ENCODE measurements around the gene MEX3C.

The MEX3C gene

GRCh38 chr18:51185075-51185474 lies 12.4 kb downstream of the MEX3C start:
- H3K9me3 Mint-ChIP-seq = no peaks in the 10 kb centered on the region
- H3K4me1 Mint-ChIP-seq = peaks cover 67% of the 10 kb centered on the region
- no peak overlapping the region for H3K4me3 Mint-ChIP-seq
- no peaks in the 10 kb centered on the region for H3K27me3 Mint-ChIP-seq
- no peak for ATAC-seq (replicated peaks; ENCODE audit: extremely low read depth, poor library complexity, severe bottlenecking)
- H3K36me3 Mint-ChIP-seq (ENCODE audit: insufficient read depth) = peaks cover 3% of the 10 kb centered on the region
- H3K27ac Mint-ChIP-seq (ENCODE audit: low read depth) = peak overlapping the region; percentile 44
- no peak for DNase-seq (ENCODE audit: low spot score in 2 of 2)

GRCh38 chr18:51184091-51184457 lies 13.4 kb downstream of the MEX3C start:
- no peaks in the 10 kb centered on the region for H3K27me3 Mint-ChIP-seq
- no peaks in the 10 kb centered on the region for H3K9me3 Mint-ChIP-seq
- H3K4me1 Mint-ChIP-seq = peaks cover 72% of the 10 kb centered on the region
- DNase-seq (ENCODE audit: low spot score in 2 of 2) (no peak), ATAC-seq (replicated peaks; ENCODE audit: extremely low read depth, poor library complexity, severe bottlenecking) (no peak)
- H3K4me3 Mint-ChIP-seq = no peak overlapping the region
- H3K27ac Mint-ChIP-seq (ENCODE audit: low read depth) = no peak overlapping the region
- H3K36me3 Mint-ChIP-seq (ENCODE audit: insufficient read depth) = peaks cover 3% of the 10 kb centered on the region

GRCh38 chr18:51183372-51184090 lies 13.9 kb downstream of the MEX3C start:
- ATAC-seq (replicated peaks; ENCODE audit: extremely low read depth, poor library complexity, severe bottlenecking) (no peak), DNase-seq (ENCODE audit: low spot score in 2 of 2) (no peak)
- Mint-ChIP-seq H3K4me3 (no peak overlapping the region), H3K4me1 (peaks cover 72% of the 10 kb centered on the region), H3K36me3 (ENCODE audit: insufficient read depth) (peaks cover 3% of the 10 kb centered on the region), H3K9me3 (no peaks in the 10 kb centered on the region), H3K27me3 (no peaks in the 10 kb centered on the region), H3K27ac (ENCODE audit: low read depth) (no peak overlapping the region)

GRCh38 chr18:51182824-51183223 lies 14.7 kb downstream of the MEX3C start:
- DNase-seq (ENCODE audit: low spot score in 2 of 2) (no peak), ATAC-seq (replicated peaks; ENCODE audit: extremely low read depth, poor library complexity, severe bottlenecking) (no peak)
- H3K4me1 Mint-ChIP-seq = peaks cover 67% of the 10 kb centered on the region
- no peaks in the 10 kb centered on the region for H3K27me3 Mint-ChIP-seq
- H3K36me3 Mint-ChIP-seq (ENCODE audit: insufficient read depth) = peaks cover 3% of the 10 kb centered on the region
- H3K4me3 Mint-ChIP-seq = no peak overlapping the region
- no peaks in the 10 kb centered on the region for H3K9me3 Mint-ChIP-seq
- no peak overlapping the region for H3K27ac Mint-ChIP-seq (ENCODE audit: low read depth)

DNA sequence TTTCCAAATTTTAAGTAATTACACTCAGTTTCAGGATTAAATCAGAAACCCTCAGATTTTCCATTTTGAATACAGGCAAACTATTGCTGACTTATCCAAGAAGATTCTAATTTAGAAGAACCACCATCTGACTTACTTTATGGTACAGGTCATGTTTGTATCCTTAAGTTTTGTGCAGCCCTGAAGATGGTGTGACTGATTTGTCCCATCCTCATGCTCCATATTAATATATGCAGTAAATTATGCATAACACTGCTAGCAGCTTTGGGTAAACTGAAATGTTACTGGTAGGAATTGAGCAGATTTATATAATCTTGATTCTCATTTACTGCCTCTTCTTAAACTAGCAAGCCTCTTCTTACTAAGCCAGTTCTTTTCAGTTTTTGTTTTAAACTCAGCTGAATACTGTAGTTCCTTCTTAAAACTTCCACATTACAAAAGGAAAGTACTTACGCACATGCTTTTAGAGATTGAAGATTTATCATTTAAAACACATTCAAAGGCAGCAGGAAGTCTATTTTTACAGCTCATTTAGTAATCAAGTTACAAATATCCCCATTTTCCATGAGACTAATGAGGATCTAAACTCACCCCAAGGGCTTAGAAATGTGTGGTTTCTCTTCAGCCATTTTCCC lies 25.7 kb downstream of the MEX3C start:
- peaks cover 47% of the 10 kb centered on the region for H3K4me1 Mint-ChIP-seq
- H3K27ac Mint-ChIP-seq (ENCODE audit: low read depth) = peak overlapping the region; percentile 32
- peaks cover 7% of the 10 kb centered on the region for H3K36me3 Mint-ChIP-seq (ENCODE audit: insufficient read depth)
- H3K27me3 Mint-ChIP-seq = no peaks in the 10 kb centered on the region
- DNase-seq (ENCODE audit: low spot score in 2 of 2) = no peak
- no peak for ATAC-seq (replicated peaks; ENCODE audit: extremely low read depth, poor library complexity, severe bottlenecking)
- no peaks in the 10 kb centered on the region for H3K9me3 Mint-ChIP-seq
- H3K4me3 Mint-ChIP-seq = no peak overlapping the region

- no peak for DNase-seq (ENCODE audit: low spot score in 2 of 2)
- H3K27ac Mint-ChIP-seq (ENCODE audit: low read depth) = peak overlapping the region; percentile 32
- peaks cover 2% of the 10 kb centered on the region for H3K36me3 Mint-ChIP-seq (ENCODE audit: insufficient read depth)
- H3K4me1 Mint-ChIP-seq = peaks cover 42% of the 10 kb centered on the region
- no peak for ATAC-seq (replicated peaks; ENCODE audit: extremely low read depth, poor library complexity, severe bottlenecking)
- H3K4me3 Mint-ChIP-seq = no peak overlapping the region
- no peaks in the 10 kb centered on the region for H3K27me3 Mint-ChIP-seq
- H3K9me3 Mint-ChIP-seq = no peaks in the 10 kb centered on the region
Measured at GRCh38 chr18:51171223-51171622, 26.3 kb downstream of the MEX3C start.

DNA sequence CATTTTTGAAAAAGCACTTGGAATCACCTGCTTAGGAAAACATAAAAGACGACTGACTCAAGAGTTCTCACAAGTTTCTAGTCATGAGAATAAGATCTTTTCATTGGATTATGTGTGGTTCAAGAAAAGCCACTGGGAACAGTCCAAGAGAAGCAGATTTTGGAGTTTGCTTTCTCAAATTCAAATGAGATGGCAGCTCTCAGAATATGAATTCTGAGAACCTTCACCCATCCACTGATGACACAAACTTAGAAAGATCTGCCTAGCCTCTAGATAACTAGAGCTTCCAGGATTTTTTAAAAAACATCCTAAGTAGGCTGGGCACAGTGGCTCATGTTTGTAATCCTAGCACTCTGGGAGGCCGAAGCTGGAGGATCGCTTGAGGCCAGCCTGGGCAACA lies 26.8 kb downstream of the MEX3C start:
- Mint-ChIP-seq H3K36me3 (ENCODE audit: insufficient read depth) (peaks cover 2% of the 10 kb centered on the region), H3K4me1 (peaks cover 40% of the 10 kb centered on the region), H3K9me3 (no peaks in the 10 kb centered on the region), H3K4me3 (no peak overlapping the region), H3K27me3 (no peaks in the 10 kb centered on the region), H3K27ac (ENCODE audit: low read depth) (peak overlapping the region; percentile 42)
- ATAC-seq (replicated peaks; ENCODE audit: extremely low read depth, poor library complexity, severe bottlenecking) (no peak), DNase-seq (ENCODE audit: low spot score in 2 of 2) (no peak)

DNA sequence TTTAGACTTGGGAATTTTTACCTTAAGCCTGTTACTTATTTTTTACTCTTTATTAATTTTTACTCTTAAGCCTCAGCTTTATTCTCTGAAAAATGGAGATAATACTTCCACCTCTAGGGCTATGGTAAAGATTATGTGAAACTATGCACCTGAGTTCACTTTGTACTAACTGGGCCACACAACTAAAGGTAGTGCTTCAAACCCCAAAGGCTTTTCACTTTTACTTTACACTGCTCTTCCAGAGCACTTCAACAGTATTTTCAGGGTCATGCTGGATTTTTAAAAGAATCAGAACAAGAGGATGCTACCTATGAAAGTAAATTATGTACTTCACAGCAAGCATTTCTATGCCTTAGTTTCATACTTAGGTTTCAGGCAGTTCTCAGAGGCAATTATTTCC lies 27.8 kb downstream of the MEX3C start:
- Mint-ChIP-seq H3K27ac (ENCODE audit: low read depth) (peak overlapping the region; percentile 42), H3K9me3 (no peaks in the 10 kb centered on the region), H3K27me3 (no peaks in the 10 kb centered on the region), H3K36me3 (ENCODE audit: insufficient read depth) (no peaks in the 10 kb centered on the region), H3K4me3 (no peak overlapping the region), H3K4me1 (peaks cover 40% of the 10 kb centered on the region)
- ATAC-seq (replicated peaks; ENCODE audit: extremely low read depth, poor library complexity, severe bottlenecking) (no peak), DNase-seq (ENCODE audit: low spot score in 2 of 2) (no peak)

- H3K4me3 Mint-ChIP-seq = no peak overlapping the region
Measured at GRCh38 chr18:51168960-51169662, 28.4 kb downstream of the MEX3C start.

DNA sequence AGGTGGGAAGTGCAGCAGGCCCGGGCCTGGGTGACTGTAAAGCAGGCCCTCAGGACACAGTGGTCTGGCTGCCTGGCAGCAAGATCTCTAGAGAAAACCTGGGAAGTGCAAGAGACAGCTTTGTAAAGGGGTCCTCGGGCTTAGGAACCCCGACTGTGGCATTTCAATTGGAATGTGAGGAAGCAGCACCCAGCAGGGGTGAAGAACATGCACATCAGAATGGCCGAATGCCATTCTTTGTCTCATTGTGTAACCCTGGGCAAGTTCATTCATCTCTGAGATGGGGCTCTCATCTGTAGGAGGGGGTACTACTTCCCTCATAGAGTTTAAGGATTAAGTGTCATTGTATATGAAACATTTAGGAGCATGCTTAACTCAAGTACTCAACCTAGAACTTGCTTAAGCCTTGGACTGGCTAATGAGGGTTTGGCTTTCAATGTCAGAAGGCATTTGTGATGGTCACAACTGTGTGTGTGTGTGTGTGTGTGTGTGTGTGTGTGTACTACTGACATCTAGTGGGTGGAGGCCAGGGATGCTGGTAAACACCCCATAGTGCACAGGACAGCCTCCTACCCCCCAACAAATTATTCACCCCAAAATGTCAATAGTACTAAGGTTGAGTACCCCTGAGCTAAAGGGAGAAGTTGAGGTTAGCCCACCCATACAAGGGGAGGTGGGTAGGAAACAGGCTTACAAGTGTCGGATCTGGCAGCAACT lies 29.3 kb downstream of the MEX3C start:
- peak overlapping the region; percentile 12 for H3K27ac Mint-ChIP-seq (ENCODE audit: low read depth)
- no peaks in the 10 kb centered on the region for H3K27me3 Mint-ChIP-seq
- peaks cover 34% of the 10 kb centered on the region for H3K4me1 Mint-ChIP-seq
- DNase-seq (ENCODE audit: low spot score in 2 of 2) (no peak), ATAC-seq (replicated peaks; ENCODE audit: extremely low read depth, poor library complexity, severe bottlenecking) (no peak)
- no peaks in the 10 kb centered on the region for H3K9me3 Mint-ChIP-seq
- no peak overlapping the region for H3K4me3 Mint-ChIP-seq
- H3K36me3 Mint-ChIP-seq (ENCODE audit: insufficient read depth) = no peaks in the 10 kb centered on the region

More at GRCh38 chr18:51168960-51169662, 28.4 kb downstream of the MEX3C start:
- no peak for DNase-seq (ENCODE audit: low spot score in 2 of 2)
- H3K27ac Mint-ChIP-seq (ENCODE audit: low read depth) = peak overlapping the region; percentile 42
- peaks cover 36% of the 10 kb centered on the region for H3K4me1 Mint-ChIP-seq
- H3K36me3 Mint-ChIP-seq (ENCODE audit: insufficient read depth) = no peaks in the 10 kb centered on the region
- H3K9me3 Mint-ChIP-seq = no peaks in the 10 kb centered on the region
- no peaks in the 10 kb centered on the region for H3K27me3 Mint-ChIP-seq
- ATAC-seq (replicated peaks; ENCODE audit: extremely low read depth, poor library complexity, severe bottlenecking) = peak; percentile 46

- Mint-ChIP-seq H3K4me1 (peaks cover 22% of the 10 kb centered on the region), H3K27me3 (no peaks in the 10 kb centered on the region), H3K36me3 (ENCODE audit: insufficient read depth) (no peaks in the 10 kb centered on the region), H3K9me3 (no peaks in the 10 kb centered on the region), H3K4me3 (no peak overlapping the region), H3K27ac (ENCODE audit: low read depth) (no peak overlapping the region)
- DNase-seq (ENCODE audit: low spot score in 2 of 2) (no peak), ATAC-seq (replicated peaks; ENCODE audit: extremely low read depth, poor library complexity, severe bottlenecking) (no peak)
Measured at GRCh38 chr18:51165296-51165695, 32.2 kb downstream of the MEX3C start.

DNA sequence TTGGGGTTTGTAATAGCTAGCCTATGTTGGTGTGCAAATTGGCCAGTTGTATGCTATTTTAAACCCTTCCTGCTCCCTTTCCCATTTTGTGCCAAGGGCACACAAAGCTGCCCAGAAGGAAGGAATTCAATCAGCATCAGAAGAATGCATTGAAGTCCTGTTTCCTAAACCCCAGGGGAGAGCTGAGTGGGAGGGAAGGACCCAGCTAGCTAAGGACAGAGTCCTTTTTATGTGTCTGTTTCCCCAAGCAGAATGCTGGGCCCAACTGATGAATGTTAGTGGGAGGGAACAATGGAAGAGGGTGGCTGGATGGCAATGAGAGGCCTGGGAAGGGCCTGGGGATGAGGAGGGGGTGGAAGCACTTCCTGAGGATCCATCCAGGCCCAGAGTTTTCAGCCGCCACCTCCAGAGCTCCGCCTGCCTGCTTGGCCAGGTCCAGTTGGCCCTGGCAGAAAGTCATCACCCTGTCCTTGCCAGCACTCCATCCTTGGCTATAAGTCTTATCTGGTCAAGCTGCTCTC lies 32.7 kb downstream of the MEX3C start:
- H3K36me3 Mint-ChIP-seq (ENCODE audit: insufficient read depth) = no peaks in the 10 kb centered on the region
- H3K4me1 Mint-ChIP-seq = peaks cover 17% of the 10 kb centered on the region
- no peak for ATAC-seq (replicated peaks; ENCODE audit: extremely low read depth, poor library complexity, severe bottlenecking)
- H3K4me3 Mint-ChIP-seq = no peak overlapping the region
- H3K27ac Mint-ChIP-seq (ENCODE audit: low read depth) = no peak overlapping the region
- no peaks in the 10 kb centered on the region for H3K27me3 Mint-ChIP-seq
- no peak for DNase-seq (ENCODE audit: low spot score in 2 of 2)
- H3K9me3 Mint-ChIP-seq = no peaks in the 10 kb centered on the region
